Measurements from ENCODE around the gene SNRPA1. TPM values are rescaled to one million over a fixed set of nuclear protein-coding genes. Genes with fewer than 3 reads are reported as not detected.
A peak's percentile ranks its signal among the peaks of the same experiment; 100 is the strongest.
"Not testable (repeated sequence)": the region's sequence is repeated elsewhere in the genome, so short reads cannot be mapped to it uniquely, and the experiment has no call there.

Gene SNRPA1
- total RNA-seq, 1 donor: 12.1 TPM

GRCh38 chr15:101296418-101297405 lies 1.7 kb upstream of the SNRPA1 start:
- no peak for DNase-seq (ENCODE audit: low read depth in 2 of 3, low spot score in 2 of 3)

- no peak for DNase-seq (ENCODE audit: low read depth in 2 of 3, low spot score in 2 of 3)
Observed at GRCh38 chr15:101295607-101296161, 636 bp upstream of the SNRPA1 start.

- no peak for DNase-seq (ENCODE audit: low read depth in 2 of 3, low spot score in 2 of 3)
Observed at GRCh38 chr15:101293122-101293521, 1.9 kb downstream of the SNRPA1 start.

GRCh38 chr15:101288905-101289513 lies 6.0 kb downstream of the SNRPA1 start:
- peak in 2 of 3 donors; percentile 61 to 79 for DNase-seq (ENCODE audit: low read depth in 2 of 3, low spot score in 2 of 3)

- not testable (repeated sequence) for DNase-seq (ENCODE audit: low read depth in 2 of 3, low spot score in 2 of 3)
Observed at GRCh38 chr15:101287342-101287741, 7.7 kb downstream of the SNRPA1 start.

- peak in 1 of 3 donors; percentile 17 for DNase-seq (ENCODE audit: low read depth in 2 of 3, low spot score in 2 of 3)
Observed at GRCh38 chr15:101286471-101287114, 8.5 kb downstream of the SNRPA1 start.

- no peak for DNase-seq (ENCODE audit: low read depth in 2 of 3, low spot score in 2 of 3)
Observed at GRCh38 chr15:101283931-101284330, 11.1 kb downstream of the SNRPA1 start.

GRCh38 chr15:101280007-101280406 lies 15.0 kb downstream of the SNRPA1 start:
- no peak for DNase-seq (ENCODE audit: low read depth in 2 of 3, low spot score in 2 of 3)

- no peak for DNase-seq (ENCODE audit: low read depth in 2 of 3, low spot score in 2 of 3)
Observed at GRCh38 chr15:101277943-101278564, 17.0 kb downstream of the SNRPA1 start.

GRCh38 chr15:101277038-101277822 lies 17.8 kb downstream of the SNRPA1 start, which contains the start of gene SELENOS:
TSS of gene SELENOS (minus strand) at chr15:101277485. CDS start at chr15:101277417, 68 bp downstream.
- peak; percentile 74 to 87 (median 84) for DNase-seq (ENCODE audit: low read depth in 2 of 3, low spot score in 2 of 3)

- DNase-seq (ENCODE audit: low read depth in 2 of 3, low spot score in 2 of 3): peak in 2 of 3 donors; percentile 41 to 53
Observed at GRCh38 chr15:101276501-101277037, 18.5 kb downstream of the SNRPA1 start.

- no peak for DNase-seq (ENCODE audit: low read depth in 2 of 3, low spot score in 2 of 3)
Observed at GRCh38 chr15:101275018-101275417, 20.0 kb downstream of the SNRPA1 start.

GRCh38 chr15:101273534-101273933 lies 21.5 kb downstream of the SNRPA1 start:
- no peak for DNase-seq (ENCODE audit: low read depth in 2 of 3, low spot score in 2 of 3)

GRCh38 chr15:101272584-101272983 lies 22.5 kb downstream of the SNRPA1 start:
- DNase-seq (ENCODE audit: low read depth in 2 of 3, low spot score in 2 of 3): no peak

- DNase-seq (ENCODE audit: low read depth in 2 of 3, low spot score in 2 of 3): no peak
Observed at GRCh38 chr15:101269479-101270223, 25.4 kb downstream of the SNRPA1 start.

- no peak for DNase-seq (ENCODE audit: low read depth in 2 of 3, low spot score in 2 of 3)
Observed at GRCh38 chr15:101267320-101268104, 27.5 kb downstream of the SNRPA1 start.

GRCh38 chr15:101266787-101267186 lies 28.3 kb downstream of the SNRPA1 start:
- no peak for DNase-seq (ENCODE audit: low read depth in 2 of 3, low spot score in 2 of 3)

- DNase-seq (ENCODE audit: low read depth in 2 of 3, low spot score in 2 of 3): no peak
Observed at GRCh38 chr15:101266034-101266433, 29.0 kb downstream of the SNRPA1 start.
